Measurements from ENCODE around the gene RENBP.
A peak's percentile ranks its signal among the peaks of the same experiment; 100 is the strongest.

The RENBP gene

DNA sequence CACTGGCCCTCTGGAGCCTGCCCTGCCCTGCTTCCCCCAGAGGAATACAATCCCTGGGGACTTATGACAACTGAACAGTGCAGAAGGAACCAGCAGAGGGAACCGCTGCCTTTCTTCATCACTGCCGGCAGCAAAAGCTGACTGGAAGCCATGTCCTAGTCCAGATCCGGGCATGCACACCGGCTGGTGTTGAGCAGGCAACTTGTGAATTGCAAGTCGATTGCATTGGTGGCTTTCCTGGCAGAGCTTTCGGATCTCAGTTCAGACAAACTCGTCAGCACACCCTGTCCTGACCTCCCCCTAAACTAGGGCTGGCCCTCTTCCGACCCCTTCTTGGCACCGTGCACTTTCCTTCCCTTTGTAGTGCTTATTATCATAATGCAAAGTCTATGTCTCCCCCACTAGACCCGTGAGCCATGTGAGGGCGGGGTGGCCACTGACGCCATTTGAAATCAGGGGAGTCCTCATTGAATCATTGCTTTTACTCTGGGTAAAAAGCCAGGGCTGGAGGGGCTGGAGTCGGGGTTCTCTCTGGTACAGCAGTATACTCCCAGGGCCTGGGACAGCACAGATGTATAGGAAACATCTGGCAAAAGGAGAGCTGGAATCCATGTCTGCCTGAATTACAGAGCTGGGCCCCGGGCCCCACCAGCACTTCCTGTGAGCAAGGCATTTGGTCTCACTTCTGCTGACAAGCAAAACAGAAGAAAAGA, 20.1 kb downstream of the RENBP start:
- H3K27ac ChIP-seq = peak overlapping the region; percentile 21; the same call in 1 of the 2 replicates
- TF ChIP-seq, protein P1, sequence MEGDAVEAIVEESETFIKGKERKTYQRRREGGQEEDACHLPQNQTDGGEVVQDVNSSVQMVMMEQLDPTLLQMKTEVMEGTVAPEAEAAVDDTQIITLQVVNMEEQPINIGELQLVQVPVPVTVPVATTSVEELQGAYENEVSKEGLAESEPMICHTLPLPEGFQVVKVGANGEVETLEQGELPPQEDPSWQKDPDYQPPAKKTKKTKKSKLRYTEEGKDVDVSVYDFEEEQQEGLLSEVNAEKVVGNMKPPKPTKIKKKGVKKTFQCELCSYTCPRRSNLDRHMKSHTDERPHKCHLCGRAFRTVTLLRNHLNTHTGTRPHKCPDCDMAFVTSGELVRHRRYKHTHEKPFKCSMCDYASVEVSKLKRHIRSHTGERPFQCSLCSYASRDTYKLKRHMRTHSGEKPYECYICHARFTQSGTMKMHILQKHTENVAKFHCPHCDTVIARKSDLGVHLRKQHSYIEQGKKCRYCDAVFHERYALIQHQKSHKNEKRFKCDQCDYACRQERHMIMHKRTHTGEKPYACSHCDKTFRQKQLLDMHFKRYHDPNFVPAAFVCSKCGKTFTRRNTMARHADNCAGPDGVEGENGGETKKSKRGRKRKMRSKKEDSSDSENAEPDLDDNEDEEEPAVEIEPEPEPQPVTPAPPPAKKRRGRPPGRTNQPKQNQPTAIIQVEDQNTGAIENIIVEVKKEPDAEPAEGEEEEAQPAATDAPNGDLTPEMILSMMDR (conservative IDR thresholded peaks at IDR 0.05) = peak; percentile 47

DNA sequence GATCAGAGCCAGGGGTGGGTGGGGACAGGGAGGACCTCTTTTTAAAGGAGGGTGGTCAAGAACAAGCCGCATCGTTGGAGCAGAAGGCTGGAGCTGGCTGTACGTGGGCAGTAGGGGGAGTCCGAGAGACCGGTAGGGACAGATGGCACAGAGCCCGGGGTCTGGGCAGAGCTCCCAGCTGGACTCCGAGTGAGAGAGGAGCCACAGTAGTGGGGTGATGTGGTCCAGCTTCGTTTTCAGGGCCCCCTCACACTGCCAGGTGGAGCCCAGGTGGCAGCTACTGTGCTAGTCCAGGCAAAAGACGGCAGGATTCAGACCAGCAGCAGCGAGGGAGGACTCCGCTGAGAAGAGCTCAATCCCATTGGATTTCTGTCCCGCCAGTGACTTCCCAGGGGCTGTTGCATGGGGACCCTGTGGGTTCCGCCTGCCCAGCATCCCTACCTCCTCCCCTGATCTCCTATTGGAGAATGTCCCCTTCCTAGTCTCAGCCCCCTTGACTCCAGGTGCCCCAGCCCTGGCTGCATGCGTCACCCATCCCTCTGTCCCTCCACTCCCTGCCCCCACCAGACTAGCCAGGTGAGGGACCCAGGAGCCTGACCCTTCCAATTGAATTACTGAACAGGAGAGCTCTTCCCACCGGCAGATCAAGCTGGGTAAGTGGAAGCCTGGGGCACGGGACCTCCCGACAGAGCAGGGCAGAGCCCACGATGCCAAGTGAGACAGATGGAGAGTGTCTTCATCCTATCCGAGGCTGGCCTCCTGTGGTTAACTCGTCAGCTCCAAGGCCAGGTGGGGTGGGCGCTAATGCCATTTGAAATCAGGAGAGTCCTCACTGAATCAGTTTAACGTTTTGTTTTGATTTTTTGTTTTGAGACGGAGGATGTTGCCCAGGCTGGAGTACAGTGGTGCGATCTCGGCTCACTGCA, 21.2 kb downstream of the RENBP start:
- no peak overlapping the region for H3K27ac ChIP-seq

DNA sequence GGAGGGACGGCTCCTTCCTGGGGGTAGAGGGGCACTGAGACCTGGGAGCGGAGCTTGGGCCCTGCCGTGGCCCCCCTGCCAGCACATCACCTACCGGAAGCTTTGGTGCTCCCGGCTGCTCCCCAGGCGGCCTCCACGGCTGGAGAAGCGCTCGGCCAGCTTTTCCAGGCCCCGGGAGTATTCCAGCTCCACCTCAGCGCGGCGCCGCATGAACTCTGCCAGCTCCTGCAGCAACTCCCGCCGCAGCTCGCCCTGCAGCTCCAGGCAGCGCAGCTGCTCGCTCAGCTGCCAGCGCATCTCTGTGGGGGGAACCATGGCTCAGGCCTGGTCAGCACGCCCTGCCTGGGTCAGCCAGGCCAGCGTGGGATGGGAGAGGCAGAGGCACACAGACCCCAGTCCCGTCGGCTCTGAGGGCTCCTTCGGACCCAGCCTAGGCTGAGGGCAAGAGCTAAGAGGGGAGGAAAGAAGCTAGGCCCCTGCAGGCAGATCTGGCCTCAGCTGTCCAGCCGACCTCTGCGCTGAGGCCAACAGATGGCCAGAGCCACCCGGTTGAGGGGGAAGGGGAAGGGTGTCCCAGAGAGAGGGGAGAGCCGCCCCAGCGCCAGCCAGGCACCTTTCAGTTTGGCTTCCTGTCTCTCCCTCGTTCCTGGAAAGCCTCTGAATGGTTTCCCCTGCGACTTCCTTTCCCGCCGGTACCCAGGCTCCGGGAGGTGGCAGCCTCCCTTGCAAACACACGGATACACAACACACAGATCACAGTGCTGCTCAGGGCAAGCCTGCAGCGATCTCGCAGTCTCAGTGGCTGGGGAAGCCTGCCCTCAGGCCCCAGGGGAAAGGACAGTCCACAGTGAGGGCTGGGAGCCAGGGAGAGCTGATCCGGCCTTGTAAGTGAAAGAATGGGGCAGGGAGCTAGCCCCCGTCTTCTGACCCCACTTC, 22.7 kb downstream of the RENBP start:
- TF ChIP-seq, protein P1 (conservative IDR thresholded peaks at IDR 0.05) = no peak
- H3K27ac ChIP-seq = no peak overlapping the region

More for the DNA sequence above, 21.2 kb downstream of the RENBP start:
- TF ChIP-seq, protein P1 (conservative IDR thresholded peaks at IDR 0.05) = peak; percentile 78

DNA sequence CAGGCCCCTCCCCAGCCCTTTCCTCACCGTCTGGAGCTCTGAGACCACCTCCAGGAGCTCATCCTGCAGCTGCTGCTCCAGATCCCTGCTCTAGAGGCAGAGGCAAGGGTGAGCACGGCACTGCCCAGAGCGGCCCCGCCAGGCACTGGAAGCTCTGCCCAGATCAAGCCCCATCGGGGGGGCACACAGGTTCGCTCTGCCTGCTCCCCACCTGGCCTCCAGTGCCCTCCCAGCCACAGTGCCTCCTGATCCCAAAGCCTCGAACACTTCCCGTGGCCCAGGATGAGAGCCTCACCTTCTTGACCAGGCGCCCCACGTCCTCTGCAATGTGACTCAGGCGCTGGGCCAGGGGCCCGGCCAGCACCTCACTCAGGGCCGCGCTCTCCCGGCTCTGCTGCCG, 23.4 kb downstream of the RENBP start:
- TF ChIP-seq, protein P1 (conservative IDR thresholded peaks at IDR 0.05) = no peak
- no peak overlapping the region for H3K27ac ChIP-seq

DNA sequence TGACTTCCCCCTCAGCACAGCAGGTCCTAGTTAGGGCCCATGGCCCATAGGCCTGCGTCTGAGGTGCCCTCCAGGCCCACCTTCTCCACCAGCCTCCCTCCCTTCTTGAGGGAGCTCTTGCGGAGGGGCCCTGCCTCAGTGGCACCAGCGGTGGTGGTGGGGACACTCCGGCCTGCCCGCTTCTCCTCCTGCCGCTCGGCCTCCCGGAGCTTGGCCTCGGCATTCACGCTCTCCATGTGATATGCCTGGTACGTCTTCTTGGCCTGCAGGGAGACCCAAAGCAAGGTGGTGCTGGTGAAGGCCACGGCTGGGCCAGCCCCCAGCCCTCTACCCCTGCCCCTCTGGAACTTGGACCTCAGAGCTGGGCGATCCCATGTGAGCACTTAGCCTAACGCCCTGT, 23.9 kb downstream of the RENBP start:
- H3K27ac ChIP-seq = no peak overlapping the region
- TF ChIP-seq, protein P1 (conservative IDR thresholded peaks at IDR 0.05) = no peak

DNA sequence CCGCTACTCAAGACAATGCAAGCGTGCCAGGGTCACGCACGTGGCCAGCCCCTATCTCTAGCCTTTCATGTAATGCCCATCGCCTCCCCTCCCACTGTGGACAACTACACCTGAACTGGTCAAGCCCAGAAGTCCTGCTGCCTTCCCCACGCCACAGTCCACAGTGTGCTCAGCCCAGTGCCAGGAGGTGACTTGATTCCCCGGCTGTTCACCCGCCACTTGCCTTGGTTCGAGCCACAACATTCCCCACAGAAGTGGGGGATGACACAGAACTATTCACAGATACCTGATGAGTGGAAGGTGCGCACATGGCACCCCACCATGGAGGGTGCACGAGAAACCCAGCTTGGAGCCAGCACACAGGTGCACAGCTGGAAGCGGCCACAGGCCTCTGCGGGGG, 25.2 kb downstream of the RENBP start:
- H3K27ac ChIP-seq = no peak overlapping the region
- TF ChIP-seq, protein P1 (conservative IDR thresholded peaks at IDR 0.05) = no peak

Data from VCaP (cell line).